Esophagus muscularis mucosa (tissue), 4 donors: ENCODE measurements around the gene IGF2R. TPM values are rescaled to one million over a fixed set of nuclear protein-coding genes. Genes with fewer than 3 reads are reported as not detected.

ENCODE experiments used
- DNase-seq: peaks from one replicate; pipeline ENCODE4 v3.0.0-alpha.2; 2017; ENCODE audit errors: extremely low spot score
- H3K27ac ChIP-seq, 4 donors: fragments of 200-600 bp; sonication (generic); replicated peaks in 1 of 4; 1 replicate in 3 of 4; 2 replicates in 1 of 4; pipeline ENCODE4 v1.5.1; 2016 to 2019; ENCODE audit warnings: mild to moderate bottlenecking in 1 of 4
- H3K27me3 ChIP-seq, 4 donors: fragments of 200-600 bp; sonication (generic); one replicate each; pipeline versions ENCODE4 v1.5.1 to v1.6.0; 2016 to 2019
- H3K36me3 ChIP-seq, 4 donors: fragments of 200-600 bp; sonication (generic); one replicate each; pipeline ENCODE4 v1.5.1; 2016 to 2019
- H3K4me1 ChIP-seq, 4 donors: fragments of 200-600 bp; sonication (generic); one replicate each; pipeline ENCODE4 v1.5.1; 2016 to 2019
- H3K4me3 ChIP-seq, 4 donors: fragments of 200-600 bp; sonication (generic); 1 replicate in 2 of 4; 2 replicates in 2 of 4; pipeline ENCODE4 v1.5.1; 2016 to 2019; ENCODE audit warnings: mild to moderate bottlenecking in 4 of 4, moderate library complexity in 1 of 4
- H3K9me3 ChIP-seq, 4 donors: fragments of 200-600 bp; sonication (generic); 1 replicate in 3 of 4; 2 replicates in 1 of 4; pipeline ENCODE4 v1.5.1; 2016 to 2019
- CTCF ChIP-seq, 3 experiments: fragments of 200-600 bp in 2 of 3; fragments of 450-650 bp in 1 of 3; sonication (generic) in 2 of 3; IDR thresholded peaks; one replicate each; pipeline ENCODE4 v1.5.1; 2017 to 2019; ENCODE audit warnings: antibody characterized with exemption in 3 of 3, mild to moderate bottlenecking in 2 of 3, moderate library complexity in 1 of 3
- EP300 ChIP-seq: sonication (generic); formaldehyde crosslinking; IDR thresholded peaks from one replicate; pipeline ENCODE4 v1.6.1; 2017; ENCODE audit warnings: antibody characterized with exemption
- POLR2A ChIP-seq: fragments of 450-650 bp; IDR thresholded peaks from one replicate; pipeline ENCODE4 v1.6.1; 2017; ENCODE audit warnings: antibody characterized with exemption, moderate library complexity, mild to moderate bottlenecking, low read depth
- POLR2AphosphoS5 ChIP-seq, 2 donors: sonication (generic); formaldehyde crosslinking; IDR thresholded peaks; one replicate each; pipeline ENCODE4 v1.6.1; 2017; ENCODE audit warnings: antibody characterized with exemption in 2 of 2
- WGBS: methylation state at CpG from one replicate; pipeline ENCODE4 v1.1.5; 2018; 5-methylcytosine and 5-hydroxymethylcytosine counted together
- intact Hi-C: fragments of 100-400 bp; cut with DNase I; formaldehyde crosslinking; loops from one replicate; pipeline ENCODE4 v1.15.1; 2023
- total RNA-seq, 4 donors: library from RNA; depleted of rRNA; stranded (reverse); fragments of >200 nt; gene quantifications; one replicate each; pipeline versions ENCODE4 v1.1.0 to v1.2.1, GENCODE V29; 2016

Gene IGF2R
- total RNA-seq, 4 donors from 2014 or later = 43.6 to 75.3 (median 58.4) TPM

GRCh38 chr6:159969204-159969912 is 476 bp downstream of the IGF2R start:
- Histone ChIP-seq H3K4me3 (peak overlapping the region; percentile 77 to 98 (median 96)), H3K9me3 (no peaks in the 10 kb centered on the region), H3K36me3 (no peaks in the 10 kb centered on the region), H3K27ac (peak overlapping the region; percentile 88 to 95 (median 90)), H3K4me1 (peaks cover 40 to 54% (median 50%) of the 10 kb centered on the region in 4 donors), H3K27me3 (no peaks in the 10 kb centered on the region)
- intact Hi-C loops = loop anchor here (5.0 kb wide), 1 partner anchor 58 kb away; no protein-coding TSS in a partner anchor
- DNase-seq = peak; percentile 89
- 0% methylated on average over 17 of the region's 91 CpGs for WGBS
- TF ChIP-seq POLR2AphosphoS5 (IDR thresholded peaks at IDR 0.05) (no peak), POLR2A (no peak), EP300 (no peak), CTCF (IDR thresholded peaks at IDR 0.05) (no peak)

- WGBS = 12% methylated on average over 8 of the region's 8 CpGs
- H3K4me3 ChIP-seq = peak overlapping the region; percentile 77 to 98 (median 96)
- no peaks in the 10 kb centered on the region for H3K27me3 ChIP-seq
- peaks cover 43 to 56% (median 52%) of the 10 kb centered on the region in 4 donors for H3K4me1 ChIP-seq
- peak overlapping the region; percentile 88 to 95 (median 90) for H3K27ac ChIP-seq
- no peaks in the 10 kb centered on the region for H3K9me3 ChIP-seq
- intact Hi-C loops = loop anchor here (5.0 to 10.0 kb wide), 2 partner anchors 57 to 175 kb away; partner anchors contain the start of gene MRPL18
- peak; percentile 92 for DNase-seq
- H3K36me3 ChIP-seq = no peaks in the 10 kb centered on the region
- TF ChIP-seq POLR2AphosphoS5 (IDR thresholded peaks at IDR 0.05) = peak; percentile 53 to 75
- TF ChIP-seq EP300 = no peak
Measured at GRCh38 chr6:159969921-159970320, 1.0 kb downstream of the IGF2R start.

GRCh38 chr6:159970659-159971063 is 1.8 kb downstream of the IGF2R start:
- Histone ChIP-seq H3K9me3 (no peaks in the 10 kb centered on the region), H3K4me3 (peak overlapping the region in 3 of 4 donors; percentile 94 to 98 (median 98)), H3K27me3 (no peaks in the 10 kb centered on the region), H3K27ac (peak overlapping the region in 3 of 4 donors; percentile 88 to 95 (median 89)), H3K36me3 (no peaks in the 10 kb centered on the region), H3K4me1 (peaks cover 43 to 59% (median 53%) of the 10 kb centered on the region in 4 donors)
- 89% methylated on average over 18 of the region's 18 CpGs for WGBS
- intact Hi-C loops = loop anchor here (10.0 kb wide), 1 partner anchor 176 kb away; the partner anchor contains the start of gene MRPL18
- TF ChIP-seq POLR2A (no peak), POLR2AphosphoS5 (IDR thresholded peaks at IDR 0.05) (no peak), EP300 (no peak), CTCF (IDR thresholded peaks at IDR 0.05) (no peak)
- DNase-seq = peak; percentile 64

GRCh38 chr6:159971341-159972178 is 2.7 kb downstream of the IGF2R start:
- TF ChIP-seq CTCF (IDR thresholded peaks at IDR 0.05) (no peak), EP300 (no peak), POLR2A (no peak), POLR2AphosphoS5 (IDR thresholded peaks at IDR 0.05) (no peak)
- Histone ChIP-seq H3K27ac (no peak overlapping the region), H3K4me1 (peaks cover 50 to 60% (median 54%) of the 10 kb centered on the region in 4 donors), H3K4me3 (no peak overlapping the region), H3K27me3 (no peaks in the 10 kb centered on the region), H3K36me3 (no peaks in the 10 kb centered on the region), H3K9me3 (no peaks in the 10 kb centered on the region)
- DNase-seq = peak; percentile 68
- intact Hi-C loops = loop anchor here (10.0 kb wide), 1 partner anchor 177 kb away; the partner anchor contains the start of gene MRPL18
- WGBS = 97% methylated on average over 12 of the region's 12 CpGs
